IMR-90 (cell line): Measurements from ENCODE around the gene AGMO. TPM values are rescaled to one million over a fixed set of nuclear protein-coding genes. Genes with fewer than 3 reads are reported as not detected.
A peak's percentile ranks its signal among the peaks of the same experiment; 100 is the strongest.

Experiments used
- ATAC-seq: fragments of 200-7000 bp; cut with Tn5 transposase; 2 replicates; pipeline ENCODE4 v1.9.1; 2020; ENCODE audit warnings: low read depth, mild to moderate bottlenecking, moderate library complexity
- BruUV-seq: library from RNA; stranded (reverse); fragments of 400-500 nt; replicated peaks from 2 replicates; lab custom pipeline; 2021; lab: Mats Ljungman, UMichigan
- CTCF ChIA-PET: fragments of 300-600 bp; formaldehyde crosslinking; extraction: SDS; loops from one replicate; lab custom pipeline; 2021; ENCODE audit warnings: antibody characterized with exemption; lab: Yijun Ruan, JAX
- POLR2A ChIA-PET: fragments of 300-600 bp; sonication (Branson Sonifier 250); formaldehyde crosslinking; loops from one replicate; lab custom pipeline; 2022; ENCODE audit warnings: antibody characterized with exemption; ENCODE audit not compliant: unreplicated experiment; lab: Charles Lee
- DNase-seq: peaks from one replicate; pipeline ENCODE4 v3.0.0; 2013
- H2AFZ ChIP-seq: replicated peaks from 2 replicates; pipeline ENCODE3; 2013; ENCODE audit warnings: low read length, mild to moderate bottlenecking; ENCODE audit not compliant: poor library complexity
- H2AK5ac ChIP-seq: 2 replicates; pipeline ENCODE4 v1.6.1; 2013; ENCODE audit warnings: low read depth, low read length, inconsistent platforms
- H2AK9ac ChIP-seq: replicated peaks from 2 replicates; pipeline ENCODE3; 2013; ENCODE audit warnings: mild to moderate bottlenecking, low read depth, low read length, moderate library complexity; ENCODE audit not compliant: poor library complexity
- H2BK120ac ChIP-seq: 2 replicates; pipeline ENCODE4 v1.6.1; 2013; ENCODE audit warnings: low read depth, low read length, inconsistent platforms
- H2BK15ac ChIP-seq: 3 replicates; pipeline ENCODE4 v1.6.1; 2013; ENCODE audit warnings: low read depth, low read length, inconsistent platforms
- H2BK20ac ChIP-seq: 2 replicates; pipeline ENCODE4 v1.6.1; 2013; ENCODE audit warnings: low read depth, mild to moderate bottlenecking, inconsistent platforms, low read length, moderate library complexity
- H2BK5ac ChIP-seq: 2 replicates; pipeline ENCODE4 v1.6.1; 2013; ENCODE audit warnings: mild to moderate bottlenecking, low read depth, low read length, inconsistent platforms; ENCODE audit not compliant: poor library complexity, severe bottlenecking
- H3K14ac ChIP-seq: replicated peaks from 2 replicates; pipeline ENCODE4 v1.6.1; 2013; ENCODE audit warnings: low read depth, low read length, inconsistent platforms
- H3K18ac ChIP-seq: 2 replicates; pipeline ENCODE4 v1.6.1; 2013; ENCODE audit warnings: low read depth, low read length, control low read depth
- H3K23ac ChIP-seq: 2 replicates; pipeline ENCODE4 v1.6.1; 2013; ENCODE audit warnings: low read depth, low read length, inconsistent platforms
- H3K27ac ChIP-seq: 2 replicates; pipeline ENCODE4 v1.5.1; 2013; ENCODE audit warnings: mild to moderate bottlenecking, control low read depth, low read length; ENCODE audit not compliant: insufficient read depth
- H3K27me3 ChIP-seq: 2 replicates; pipeline ENCODE4 v1.6.1; 2013; ENCODE audit warnings: low read length; ENCODE audit not compliant: control insufficient read depth, insufficient read depth
- H3K36me3 ChIP-seq: 2 replicates; pipeline ENCODE4 v1.6.1; 2013; ENCODE audit warnings: low read length, mixed read lengths; ENCODE audit not compliant: control insufficient read depth, insufficient read depth
- H3K4ac ChIP-seq: 2 replicates; pipeline ENCODE4 v1.6.1; 2013; ENCODE audit warnings: low read depth, low read length, inconsistent platforms
- H3K4me1 ChIP-seq: 2 replicates; pipeline ENCODE4 v1.6.1; 2013; ENCODE audit warnings: low read length, mixed read lengths; ENCODE audit not compliant: control insufficient read depth, insufficient read depth
- H3K4me2 ChIP-seq: 2 replicates; pipeline ENCODE4 v1.6.1; 2013; ENCODE audit warnings: low read depth, mild to moderate bottlenecking, control low read depth, low read length, moderate library complexity
- H3K4me3 ChIP-seq: 2 replicates; pipeline ENCODE4 v1.5.1; 2013; ENCODE audit warnings: low read depth, mild to moderate bottlenecking, control low read depth, low read length, moderate library complexity; ENCODE audit not compliant: insufficient read depth
- H3K56ac ChIP-seq: 2 replicates; pipeline ENCODE4 v1.6.1; 2013; ENCODE audit warnings: low read length, inconsistent platforms; ENCODE audit not compliant: insufficient read depth; ENCODE audit errors: extremely low read depth
- H3K79me1 ChIP-seq, 2 experiments: 2 replicates each; pipeline ENCODE4 v1.6.1; 2013; ENCODE audit warnings: low read length in 2 of 2, inconsistent platforms in 1 of 2, low read depth in 1 of 2
- H3K9ac ChIP-seq: 2 replicates; pipeline ENCODE4 v1.6.1; 2013; ENCODE audit warnings: low read depth, low read length, control low read depth
- H3K9me1 ChIP-seq: 2 replicates; pipeline ENCODE4 v1.6.1; 2013; ENCODE audit warnings: low read length, inconsistent platforms; ENCODE audit not compliant: insufficient read depth
- H3K9me3 ChIP-seq: 2 replicates; pipeline ENCODE4 v1.6.1; 2013; ENCODE audit warnings: low read length; ENCODE audit not compliant: control insufficient read depth, insufficient read depth
- H4K20me1 ChIP-seq: 2 replicates; pipeline ENCODE4 v1.6.1; 2013; ENCODE audit warnings: low read length, inconsistent platforms; ENCODE audit not compliant: insufficient read depth
- H4K5ac ChIP-seq: 2 replicates; pipeline ENCODE4 v1.6.1; 2013; ENCODE audit warnings: mild to moderate bottlenecking, low read depth, low read length, control low read depth
- H4K8ac ChIP-seq, 2 experiments: 2 replicates each; pipeline ENCODE4 v1.6.1; 2013; ENCODE audit warnings: low read depth in 2 of 2, low read length in 2 of 2, control low read depth in 1 of 2, inconsistent platforms in 1 of 2
- H4K91ac ChIP-seq: 2 replicates; pipeline ENCODE4 v1.6.1; 2013; ENCODE audit warnings: low read depth, low read length, inconsistent platforms; ENCODE audit not compliant: insufficient read depth
- BHLHE40 ChIP-seq: fragments of 150-350 bp; IDR thresholded peaks from 2 replicates; pipeline ENCODE4 v1.6.1; 2016; ENCODE audit warnings: mild to moderate bottlenecking, low read depth, low read length
- CTCF ChIP-seq: conservative IDR thresholded peaks from 2 replicates; pipeline ENCODE4 v1.5.1; 2012; ENCODE audit warnings: mild to moderate bottlenecking, low read depth, low read length, improper control_type of control experiment
- ELK1 ChIP-seq: fragments of 150-350 bp; IDR thresholded peaks from 2 replicates; pipeline ENCODE4 v1.6.1; 2016; ENCODE audit warnings: low read depth, mild to moderate bottlenecking, low read length, moderate library complexity, borderline replicate concordance
- FOS ChIP-seq: fragments of 150-350 bp; IDR thresholded peaks from 2 replicates; pipeline ENCODE4 v1.6.1; 2016; ENCODE audit warnings: low read depth, low read length
- NFE2L2 ChIP-seq: fragments of 150-350 bp; IDR thresholded peaks from 2 replicates; pipeline ENCODE4 v1.6.1; 2016; ENCODE audit warnings: low read depth, mild to moderate bottlenecking, low read length
- RFX5 ChIP-seq: IDR thresholded peaks from 2 replicates; pipeline ENCODE4 v1.8.0; 2012; ENCODE audit warnings: low read depth, mild to moderate bottlenecking, low read length, moderate library complexity
- SMC3 ChIP-seq: fragments of 150-350 bp; IDR thresholded peaks from 2 replicates; pipeline ENCODE4 v1.6.1; 2016; ENCODE audit warnings: low read depth, mild to moderate bottlenecking, antibody characterized with exemption, low read length, moderate library complexity
- USF2 ChIP-seq: fragments of 150-350 bp; IDR thresholded peaks from 2 replicates; pipeline ENCODE4 v1.6.1; 2017; ENCODE audit warnings: mild to moderate bottlenecking, antibody characterized with exemption, low read length, low read depth
- WGBS, 2 experiments: methylation state at CpG; one replicate each; pipeline versions ENCODE4 v1.1.5 to v1.1.7; 2013; ENCODE audit warnings: missing lambda C conversion rate in 2 of 2; ENCODE audit not compliant: insufficient read length in 1 of 2; ENCODE audit errors: extremely low coverage in 2 of 2; 5-methylcytosine and 5-hydroxymethylcytosine counted together
- dilution Hi-C: fragments of 300-500 bp; cut with HindIII; formaldehyde crosslinking; loops from one replicate; pipeline ENCODE4 v1.14.3; 2018; ENCODE audit warnings: low sequenced_read_pairs; ENCODE audit not compliant: unreplicated experiment
- in situ Hi-C: fragments of 300-500 bp; cut with MboI; formaldehyde crosslinking; loops from 3 replicates; pipeline ENCODE4 v1.14.3; 2019; ENCODE audit warnings: low sequenced_read_pairs, inconsistent platforms, mixed read lengths
- intact Hi-C: fragments of 100-400 bp; cut with micrococcal nuclease; formaldehyde crosslinking; loops from 2 replicates; pipeline ENCODE4 v1.10.0; 2022
- polyA plus RNA-seq, 3 experiments: library from polyadenylated mRNA; depleted of rRNA; stranded (reverse); fragments of >200 nt; gene quantifications; 2 replicates each; pipeline ENCODE4 v1.2.3, GENCODE V29; 2012; ENCODE audit warnings: low replicate concordance in 1 of 3
- total RNA-seq: library from RNA; depleted of rRNA; stranded (reverse); fragments of >200 nt; gene quantifications from 2 replicates; pipeline ENCODE4 v1.2.3, GENCODE V29; 2012

Gene AGMO
- total and polyA plus RNA-seq, 2 of the 4 experiments (the other 2 are of a cell fraction) = not detected

- dilution Hi-C loops (no loop called here), in situ Hi-C loops (no loop called here), intact Hi-C loops (loop anchor here (5.0 kb wide), 1 partner anchor 873 kb away; no protein-coding TSS in a partner anchor)
- no peak overlapping the region for H3K56ac ChIP-seq
- H3K4me3 ChIP-seq = no peak overlapping the region
- no peaks in the 10 kb centered on the region for H4K20me1 ChIP-seq
- no peak overlapping the region for H2BK5ac ChIP-seq
- POLR2A ChIA-PET = no interaction called here
- BruUV-seq = no TSS peak
- H3K9me3 ChIP-seq = no peaks in the 10 kb centered on the region
- no peak overlapping the region for H2BK15ac ChIP-seq
- no peaks in the 10 kb centered on the region for H3K27me3 ChIP-seq
- H3K9ac ChIP-seq = no peak overlapping the region
- no peaks in the 10 kb centered on the region for H3K36me3 ChIP-seq
- no CpG with 5 or more reads among the region's 1 CpG for WGBS, 2 experiments
- DNase-seq (peak; percentile 1), ATAC-seq (no peak)
- no peak overlapping the region for H3K4me2 ChIP-seq
- no peaks in the 10 kb centered on the region for H3K9me1 ChIP-seq
- H4K8ac ChIP-seq = no peak overlapping the region
- H2AK5ac ChIP-seq = no peak overlapping the region
- TF ChIP-seq SMC3 (no peak), USF2 (no peak), NFE2L2 (no peak), BHLHE40 (no peak), CTCF (peak; percentile 18; the same call in 1 of the 2 replicates), FOS (no peak), ELK1 (no peak), RFX5 (no peak)
- no peak overlapping the region for H4K91ac ChIP-seq
- H2BK20ac ChIP-seq = no peak overlapping the region
- no peak overlapping the region for H3K18ac ChIP-seq
- no peak overlapping the region for H4K5ac ChIP-seq
- H3K79me1 ChIP-seq = no peaks in the 10 kb centered on the region
- no peak overlapping the region for H2AK9ac ChIP-seq
- no peak overlapping the region for H3K27ac ChIP-seq
- H3K4me1 ChIP-seq = no peaks in the 10 kb centered on the region
- H3K23ac ChIP-seq = no peak overlapping the region
- CTCF ChIA-PET = interaction anchor here (1.3 kb wide), 1 partner anchor 10 kb away, joined by 3 read pairs; no protein-coding TSS in a partner anchor
- H3K14ac ChIP-seq = no peak overlapping the region
- no peak overlapping the region for H2BK120ac ChIP-seq
- H2AFZ ChIP-seq = no peak overlapping the region
- H3K4ac ChIP-seq = no peak overlapping the region
Observed at GRCh38 chr7:15199482-15199881, 362.3 kb downstream of the AGMO start.
